HG03196 (cell line): Measurements from ENCODE around the gene TCEAL9.
"Not testable (repeated sequence)": the region's sequence is repeated elsewhere in the genome, so short reads cannot be mapped to it uniquely, and the experiment has no call there.

Source experiments
- ATAC-seq: cut with Tn5 transposase; IDR thresholded peaks from one replicate; pipeline ENCODE4 v1.9.1; 2021; ENCODE audit not compliant: unreplicated experiment

The TCEAL9 gene

GRCh38 chrX:103372886-103373285 lies 16.6 kb downstream of the TCEAL9 start:
- ATAC-seq: no peak

- no peak for ATAC-seq
Measured at GRCh38 chrX:103373581-103373980, 17.3 kb downstream of the TCEAL9 start.

GRCh38 chrX:103376118-103376978 lies 20.0 kb downstream of the TCEAL9 start, which contains the start of gene BEX3:
Gene BEX3, plus strand, starts transcription at chrX:103376538. Its CDS starts 984 bp downstream, at chrX:103377522.
- no peak for ATAC-seq

DNA sequence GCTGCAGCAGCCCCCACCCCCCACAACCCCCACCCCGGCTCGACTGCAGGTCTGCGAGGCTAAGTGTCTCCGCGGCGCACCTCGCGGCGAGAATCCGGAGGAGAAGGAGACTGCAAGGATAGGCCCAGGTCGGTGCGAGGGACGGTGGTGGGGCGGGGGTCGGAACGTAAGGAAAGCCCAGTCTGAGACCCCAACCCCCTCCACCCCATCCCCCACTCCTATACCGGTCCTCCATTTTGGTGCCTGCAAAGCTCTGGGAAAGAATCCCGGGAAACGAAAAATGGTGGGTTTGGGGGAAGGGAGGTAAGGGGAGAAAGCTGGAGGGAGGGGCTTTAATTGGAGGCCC lies 20.6 kb downstream of the TCEAL9 start:
- ATAC-seq: no peak

GRCh38 chrX:103378990-103379389 lies 22.7 kb downstream of the TCEAL9 start:
- ATAC-seq: no peak

DNA sequence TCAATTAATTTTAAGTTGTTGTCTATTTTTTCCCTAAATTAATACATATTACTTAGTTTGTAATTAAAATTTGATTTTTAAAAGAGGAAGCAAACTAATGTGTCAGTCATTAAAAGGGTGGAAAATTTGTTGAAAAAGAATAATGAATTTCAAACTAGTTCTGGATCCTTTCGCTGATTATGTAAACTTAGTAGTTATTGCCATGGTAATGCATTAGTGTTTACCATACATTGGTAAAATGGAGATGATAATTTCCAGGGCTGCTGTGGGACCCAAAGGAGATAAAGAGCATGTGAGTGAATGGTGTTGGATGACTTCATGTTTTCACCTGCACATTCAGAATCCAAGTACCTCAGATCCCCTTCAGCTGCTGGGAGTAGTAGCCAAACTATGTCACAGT lies 26.6 kb downstream of the TCEAL9 start:
- no peak for ATAC-seq

DNA sequence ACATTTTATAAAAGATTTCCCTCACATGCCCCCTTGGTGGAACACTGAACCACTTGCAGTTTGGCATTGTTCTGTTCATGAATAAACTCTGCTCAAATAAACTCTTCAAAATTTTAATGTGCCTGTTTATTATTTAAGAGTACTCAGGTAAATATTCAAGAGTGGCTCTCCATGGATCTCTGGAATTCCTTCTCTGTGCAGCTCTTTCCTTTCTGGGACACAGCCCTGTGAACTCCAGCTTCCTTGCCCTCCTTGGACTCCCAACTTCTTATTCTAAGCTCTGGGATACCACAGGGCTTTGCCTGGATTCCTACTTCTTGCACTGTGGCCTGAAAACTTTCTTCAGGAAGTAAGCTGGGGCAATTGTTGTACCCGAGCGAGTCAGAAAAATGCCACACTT lies 28.4 kb downstream of the TCEAL9 start:
- no peak for ATAC-seq

DNA sequence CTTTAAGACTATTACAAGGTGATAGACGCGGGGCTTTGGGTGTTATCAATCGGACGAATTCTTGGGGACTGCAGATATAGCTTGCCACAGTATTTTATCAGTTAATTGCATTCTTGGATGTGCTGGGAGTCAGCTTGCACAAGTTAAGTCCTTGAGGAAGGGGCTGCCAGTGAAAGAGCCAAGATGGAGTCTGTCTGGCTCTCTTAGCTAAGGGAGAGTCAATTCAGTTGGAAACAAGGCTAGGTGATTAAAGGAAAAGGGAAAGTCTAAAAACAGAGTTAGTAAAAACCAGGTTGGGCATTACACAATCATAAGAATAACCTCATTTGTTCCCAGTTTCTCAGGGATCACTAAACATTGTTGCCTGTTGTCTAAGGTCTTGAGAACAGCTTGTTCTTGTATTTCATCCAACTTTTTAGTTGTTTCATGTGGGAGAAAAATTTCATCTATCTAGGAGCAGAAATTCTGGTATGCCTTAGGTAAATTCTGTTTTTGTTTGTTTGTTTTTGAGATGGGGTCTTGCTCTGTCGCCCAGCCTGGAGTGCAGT lies 29.1 kb downstream of the TCEAL9 start:
- ATAC-seq: not testable (repeated sequence)

- ATAC-seq: no peak
Measured at GRCh38 chrX:103386332-103386731, 30.0 kb downstream of the TCEAL9 start.

DNA sequence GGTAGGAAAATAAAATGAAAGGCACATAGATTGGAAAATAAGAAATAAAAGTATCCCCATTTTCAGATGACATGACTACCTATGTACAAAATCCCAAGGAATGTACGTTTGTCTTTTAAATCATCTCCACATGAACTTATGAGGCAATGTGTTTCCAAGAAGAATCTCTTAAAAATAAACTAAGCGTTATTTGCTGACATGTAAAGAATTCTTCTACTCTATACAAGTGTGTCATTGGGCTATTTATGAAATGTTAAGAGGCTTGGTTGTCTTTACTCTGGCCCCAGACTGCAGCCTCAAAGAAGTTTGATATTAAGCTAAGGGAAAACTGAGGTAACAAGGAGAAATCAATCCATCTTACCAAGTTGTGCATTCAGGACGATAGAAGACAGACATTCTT lies 37.2 kb downstream of the TCEAL9 start:
- ATAC-seq: no peak

DNA sequence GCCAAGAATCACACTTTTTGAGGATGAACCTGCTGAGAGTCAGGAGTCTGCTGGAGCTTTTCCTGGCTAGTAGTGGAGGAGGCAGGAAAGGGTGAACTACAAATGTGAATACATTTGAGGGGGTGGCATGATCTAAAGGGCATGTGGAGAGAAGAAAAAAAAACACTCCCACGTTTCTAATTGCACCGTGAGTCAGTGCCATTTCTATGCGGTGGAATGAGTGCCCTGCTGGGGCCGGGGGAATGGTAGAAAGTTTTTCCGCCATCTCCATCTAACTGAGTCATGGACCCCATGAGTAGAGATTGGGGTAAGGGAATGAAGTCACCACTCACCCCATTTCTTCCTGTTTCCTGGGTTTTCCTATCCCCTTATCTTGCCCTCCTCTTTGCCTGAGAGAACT lies 39.9 kb downstream of the TCEAL9 start:
- no peak for ATAC-seq

GRCh38 chrX:103396660-103397059 lies 40.4 kb downstream of the TCEAL9 start:
- no peak for ATAC-seq

DNA sequence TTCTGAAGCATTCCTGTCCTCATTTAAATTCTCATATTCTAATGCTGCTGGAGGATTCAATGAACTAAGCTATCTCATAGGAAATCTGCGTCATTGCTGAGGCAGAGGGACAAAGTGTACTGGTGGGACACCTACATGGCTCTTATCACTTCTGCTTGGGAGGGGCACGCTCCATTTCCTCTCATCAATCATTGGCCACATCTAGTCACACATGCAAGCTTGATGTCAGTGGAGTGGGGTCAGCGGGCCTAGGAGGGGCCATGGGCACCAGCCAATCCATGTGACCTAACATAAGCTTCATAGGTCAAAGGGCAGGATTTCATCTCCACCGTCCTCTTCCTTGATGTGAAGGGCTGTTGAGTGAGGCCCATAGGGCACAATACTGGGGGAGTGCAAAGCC lies 41.4 kb downstream of the TCEAL9 start:
- no peak for ATAC-seq

DNA sequence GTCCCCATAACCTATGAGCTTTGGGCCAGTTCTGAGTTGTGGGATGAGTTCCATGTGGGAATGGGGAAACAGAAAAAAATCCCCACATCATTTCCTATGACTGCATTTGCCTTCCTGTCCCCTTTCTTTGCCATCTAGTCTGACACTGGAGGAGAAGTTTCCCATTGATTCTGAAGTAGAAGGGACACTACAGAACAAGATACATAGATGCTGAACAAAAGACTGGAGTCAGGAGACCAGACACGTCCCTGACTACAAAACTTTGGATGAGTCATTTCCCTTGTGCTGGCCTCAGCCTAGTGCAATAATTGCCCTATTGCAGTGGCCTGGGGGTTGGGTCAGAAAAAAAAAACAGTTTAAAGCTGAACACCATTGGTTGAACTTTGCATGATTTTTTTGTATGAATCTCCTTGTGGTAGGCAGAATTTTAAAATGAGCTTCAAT lies 42.1 kb downstream of the TCEAL9 start:
- ATAC-seq: no peak

GRCh38 chrX:103399744-103400143 lies 43.4 kb downstream of the TCEAL9 start:
- no peak for ATAC-seq

- ATAC-seq: no peak
Measured at GRCh38 chrX:103400931-103401330, 44.6 kb downstream of the TCEAL9 start.

DNA sequence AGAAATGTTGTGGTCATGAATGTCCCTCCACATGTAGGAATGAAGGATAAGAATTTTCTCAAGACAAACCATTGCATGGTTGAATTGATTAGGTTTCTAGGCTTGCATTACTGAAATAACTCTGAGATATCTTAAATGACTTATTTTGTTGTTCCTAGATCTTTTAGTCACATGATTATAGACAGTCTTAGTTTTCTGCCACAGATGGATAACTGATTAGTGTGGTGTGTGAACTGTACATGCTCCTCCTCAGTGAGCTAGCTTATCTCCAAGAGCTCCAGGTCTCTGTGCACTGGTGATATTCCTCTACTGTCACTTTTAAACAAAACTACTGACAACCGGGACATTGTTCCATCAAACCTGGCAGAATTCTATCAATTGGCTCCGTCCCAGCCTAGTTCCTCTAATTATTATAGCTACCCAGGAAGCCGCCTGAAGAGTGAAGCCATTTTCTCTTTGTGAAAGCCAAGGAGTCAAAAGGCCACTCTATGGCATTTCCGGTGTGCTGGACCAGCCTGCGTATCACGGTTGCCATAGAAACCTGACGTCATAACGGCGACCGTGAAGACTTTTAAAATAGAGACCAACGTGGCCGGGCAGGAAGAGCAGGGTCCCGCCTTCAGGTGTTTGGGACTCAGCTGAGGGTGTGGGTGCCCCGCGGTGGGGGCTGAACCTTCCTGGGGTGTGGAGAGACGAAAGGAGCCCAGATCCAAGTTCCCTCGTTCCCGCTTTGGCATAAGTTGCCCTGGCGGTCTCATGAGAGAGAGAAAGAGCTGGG lies 48.1 kb downstream of the TCEAL9 start:
- ATAC-seq: peak; percentile 90

DNA sequence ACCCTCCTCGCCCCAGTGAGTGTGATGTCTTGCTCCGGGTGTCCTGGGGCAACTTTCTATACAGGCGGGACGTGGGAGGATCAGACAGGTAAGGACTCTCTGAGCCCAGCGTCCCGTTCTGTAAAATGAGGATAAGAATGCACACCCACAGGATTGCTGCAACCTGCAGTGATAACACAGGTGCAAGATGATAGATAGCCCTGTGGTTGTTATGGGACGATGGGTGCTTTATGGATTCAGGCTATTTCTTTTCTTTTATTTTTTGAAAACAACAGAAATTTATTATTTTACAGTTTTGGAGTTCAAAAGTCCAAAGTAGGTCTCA lies 48.7 kb downstream of the TCEAL9 start:
- ATAC-seq: no peak

GRCh38 chrX:103406256-103406655 lies 50.0 kb downstream of the TCEAL9 start:
- ATAC-seq: no peak

DNA sequence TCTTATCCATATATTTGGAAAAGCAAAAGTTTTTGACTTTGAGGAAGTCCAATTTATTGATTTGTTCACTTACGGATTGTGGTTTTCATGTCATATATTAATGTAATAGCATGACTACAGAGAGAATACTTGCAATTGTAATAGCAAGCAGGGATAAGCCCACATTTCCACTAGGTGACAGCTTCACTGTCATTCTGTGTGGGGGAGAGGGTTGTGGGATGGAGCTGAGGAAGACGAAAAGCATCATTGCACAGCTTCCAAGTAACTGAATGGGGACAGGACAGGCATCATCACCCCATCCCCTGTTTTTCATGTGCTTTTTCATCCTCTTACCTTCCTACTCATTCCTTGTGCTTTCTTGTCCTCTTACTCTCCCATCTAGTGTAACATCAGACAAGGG lies 51.5 kb downstream of the TCEAL9 start:
- ATAC-seq: no peak
